Karpas-422 (cell line): ENCODE data around the gene RPL10. TPM values are rescaled to one million over a fixed set of nuclear protein-coding genes. Genes with fewer than 3 reads are reported as not detected.

Experiments
- DNase-seq: peaks from one replicate; pipeline ENCODE4 v3.0.0-alpha.2; 2015
- H2AFZ ChIP-seq: fragments of 200-600 bp; sonication (generic); 2 replicates; pipeline ENCODE4 v1.6.1; 2014; ENCODE audit warnings: antibody characterized with exemption, low read length, mixed read lengths
- H3K27ac ChIP-seq: fragments of 200-600 bp; sonication (generic); 2 replicates; pipeline ENCODE4 v1.5.1; 2014; ENCODE audit warnings: mild to moderate bottlenecking, low read length, moderate library complexity
- H3K27me3 ChIP-seq: fragments of 200-600 bp; sonication (generic); 2 replicates; pipeline ENCODE4 v1.6.1; 2014; ENCODE audit warnings: low read length, mixed read lengths
- H3K36me3 ChIP-seq: fragments of 200-600 bp; sonication (generic); 2 replicates; pipeline ENCODE4 v1.6.1; 2014; ENCODE audit warnings: low read length, mixed read lengths; ENCODE audit not compliant: insufficient read depth
- H3K4me1 ChIP-seq: fragments of 200-600 bp; sonication (generic); 2 replicates; pipeline ENCODE4 v1.6.1; 2014; ENCODE audit warnings: mild to moderate bottlenecking, low read length, mixed read lengths
- H3K4me2 ChIP-seq: fragments of 200-600 bp; sonication (generic); 2 replicates; pipeline ENCODE4 v1.6.1; 2014; ENCODE audit warnings: low read length, low read depth, mild to moderate bottlenecking; ENCODE audit not compliant: poor library complexity, severe bottlenecking
- H3K4me3 ChIP-seq: fragments of 200-600 bp; sonication (generic); 2 replicates; pipeline ENCODE4 v1.5.1; 2014; ENCODE audit warnings: mild to moderate bottlenecking, antibody characterized with exemption, low read length, mixed read lengths
- H3K79me2 ChIP-seq: fragments of 200-600 bp; sonication (generic); 2 replicates; pipeline ENCODE4 v1.6.1; 2014; ENCODE audit warnings: mild to moderate bottlenecking, low read length, mixed read lengths
- H3K9ac ChIP-seq: fragments of 200-600 bp; sonication (generic); 2 replicates; pipeline ENCODE4 v1.6.0; 2014; ENCODE audit warnings: low read length
- H3K9me2 ChIP-seq: fragments of 200-600 bp; sonication (generic), shearing (Covaris generic); replicated peaks from 2 replicates; pipeline ENCODE4 v1.6.0; 2014; ENCODE audit warnings: mild to moderate bottlenecking, low read length, moderate library complexity; ENCODE audit not compliant: insufficient read depth
- H3K9me3 ChIP-seq: fragments of 300-700, 200-600 bp; sonication (generic); 2 replicates; pipeline ENCODE4 v1.6.1; 2014; ENCODE audit warnings: low read length, mixed read lengths
- H4K20me1 ChIP-seq: fragments of 200-600 bp; sonication (generic); 2 replicates; pipeline ENCODE4 v1.6.1; 2014; ENCODE audit warnings: mild to moderate bottlenecking, antibody characterized with exemption, low read length, low read depth; ENCODE audit not compliant: insufficient read depth
- total RNA-seq: library from RNA; depleted of rRNA; stranded (reverse); fragments of >200 nt; shearing (Covaris generic); gene quantifications from 2 replicates; pipeline ENCODE4 v1.2.3, GENCODE V29; 2014; ENCODE audit warnings: low replicate concordance

Gene RPL10
- total RNA-seq, 1 experiment from 2014 or later = 4,432 TPM

GRCh38 chrX:154352466-154352865 is 45.7 kb upstream of the RPL10 start:
- Histone ChIP-seq H3K4me1 (no peaks in the 10 kb centered on the region), H3K27me3 (no peaks in the 10 kb centered on the region), H3K9me2 (no peaks in the 10 kb centered on the region), H4K20me1 (no peaks in the 10 kb centered on the region), H3K36me3 (no peaks in the 10 kb centered on the region), H3K9me3 (no peaks in the 10 kb centered on the region), H3K4me3 (no peak overlapping the region), H3K4me2 (no peak overlapping the region), H2AFZ (no peak overlapping the region), H3K79me2 (no peaks in the 10 kb centered on the region), H3K27ac (no peak overlapping the region), H3K9ac (no peak overlapping the region)
- DNase-seq = no peak

- Histone ChIP-seq H3K36me3 (no peaks in the 10 kb centered on the region), H2AFZ (no peak overlapping the region), H3K9ac (no peak overlapping the region), H3K4me1 (no peaks in the 10 kb centered on the region), H3K9me2 (no peaks in the 10 kb centered on the region), H3K9me3 (no peaks in the 10 kb centered on the region), H3K27ac (no peak overlapping the region), H3K27me3 (no peaks in the 10 kb centered on the region), H4K20me1 (no peaks in the 10 kb centered on the region), H3K79me2 (no peaks in the 10 kb centered on the region), H3K4me3 (no peak overlapping the region), H3K4me2 (no peak overlapping the region)
- DNase-seq = no peak
Observed at GRCh38 chrX:154353172-154353843, 44.9 kb upstream of the RPL10 start.

- H3K27ac ChIP-seq = no peak overlapping the region
- no peaks in the 10 kb centered on the region for H3K4me1 ChIP-seq
- H3K4me2 ChIP-seq = no peak overlapping the region
- H2AFZ ChIP-seq = no peak overlapping the region
- no peak for DNase-seq
- H3K9me3 ChIP-seq = no peaks in the 10 kb centered on the region
- H3K27me3 ChIP-seq = no peaks in the 10 kb centered on the region
- H3K9ac ChIP-seq = no peak overlapping the region
- no peaks in the 10 kb centered on the region for H3K9me2 ChIP-seq
- no peaks in the 10 kb centered on the region for H3K79me2 ChIP-seq
- H3K36me3 ChIP-seq = no peaks in the 10 kb centered on the region
- H3K4me3 ChIP-seq = no peak overlapping the region
- no peaks in the 10 kb centered on the region for H4K20me1 ChIP-seq
Observed at GRCh38 chrX:154354013-154354412, 44.2 kb upstream of the RPL10 start.

GRCh38 chrX:154354516-154354915 is 43.7 kb upstream of the RPL10 start:
- Histone ChIP-seq H3K4me2 (no peak overlapping the region), H3K9me3 (no peaks in the 10 kb centered on the region), H3K36me3 (no peaks in the 10 kb centered on the region), H3K27me3 (no peaks in the 10 kb centered on the region), H3K4me3 (no peak overlapping the region), H2AFZ (no peak overlapping the region), H4K20me1 (no peaks in the 10 kb centered on the region), H3K9ac (no peak overlapping the region), H3K4me1 (no peaks in the 10 kb centered on the region), H3K79me2 (no peaks in the 10 kb centered on the region), H3K27ac (no peak overlapping the region), H3K9me2 (no peaks in the 10 kb centered on the region)
- no peak for DNase-seq

GRCh38 chrX:154355094-154355775 is 42.9 kb upstream of the RPL10 start:
- no peak overlapping the region for H3K27ac ChIP-seq

GRCh38 chrX:154355776-154356140 is 42.4 kb upstream of the RPL10 start:
- H3K79me2 ChIP-seq = no peaks in the 10 kb centered on the region
- H4K20me1 ChIP-seq = no peaks in the 10 kb centered on the region
- no peak for DNase-seq
- no peak overlapping the region for H3K27ac ChIP-seq
- no peaks in the 10 kb centered on the region for H3K9me2 ChIP-seq
- H3K9me3 ChIP-seq = no peaks in the 10 kb centered on the region
- H3K4me3 ChIP-seq = no peak overlapping the region
- no peak overlapping the region for H3K9ac ChIP-seq
- H3K27me3 ChIP-seq = no peaks in the 10 kb centered on the region
- H3K36me3 ChIP-seq = no peaks in the 10 kb centered on the region
- no peaks in the 10 kb centered on the region for H3K4me1 ChIP-seq
- no peak overlapping the region for H3K4me2 ChIP-seq
- no peak overlapping the region for H2AFZ ChIP-seq

More at GRCh38 chrX:154355094-154355775, 42.9 kb upstream of the RPL10 start:
- H4K20me1 ChIP-seq = no peaks in the 10 kb centered on the region
- H3K79me2 ChIP-seq = no peaks in the 10 kb centered on the region
- DNase-seq = no peak
- H3K9me2 ChIP-seq = no peaks in the 10 kb centered on the region
- no peak overlapping the region for H2AFZ ChIP-seq
- H3K9ac ChIP-seq = no peak overlapping the region
- no peaks in the 10 kb centered on the region for H3K9me3 ChIP-seq
- no peaks in the 10 kb centered on the region for H3K4me1 ChIP-seq
- no peaks in the 10 kb centered on the region for H3K36me3 ChIP-seq
- H3K4me3 ChIP-seq = no peak overlapping the region
- no peaks in the 10 kb centered on the region for H3K27me3 ChIP-seq
- H3K4me2 ChIP-seq = no peak overlapping the region

GRCh38 chrX:154356596-154356995 is 41.6 kb upstream of the RPL10 start:
- Histone ChIP-seq H3K79me2 (no peaks in the 10 kb centered on the region), H3K36me3 (no peaks in the 10 kb centered on the region), H3K9ac (no peak overlapping the region), H3K27ac (no peak overlapping the region), H3K9me3 (no peaks in the 10 kb centered on the region), H3K4me2 (no peak overlapping the region), H4K20me1 (no peaks in the 10 kb centered on the region), H2AFZ (no peak overlapping the region), H3K4me1 (no peaks in the 10 kb centered on the region), H3K4me3 (no peak overlapping the region), H3K27me3 (no peaks in the 10 kb centered on the region), H3K9me2 (no peaks in the 10 kb centered on the region)
- no peak for DNase-seq

- H3K9ac ChIP-seq = no peak overlapping the region
- no peak overlapping the region for H2AFZ ChIP-seq
- no peak for DNase-seq
- H3K27me3 ChIP-seq = no peaks in the 10 kb centered on the region
- no peaks in the 10 kb centered on the region for H3K4me1 ChIP-seq
- no peaks in the 10 kb centered on the region for H4K20me1 ChIP-seq
- H3K36me3 ChIP-seq = no peaks in the 10 kb centered on the region
- H3K9me3 ChIP-seq = no peaks in the 10 kb centered on the region
- H3K9me2 ChIP-seq = no peaks in the 10 kb centered on the region
- no peaks in the 10 kb centered on the region for H3K79me2 ChIP-seq
- no peak overlapping the region for H3K4me3 ChIP-seq
- no peak overlapping the region for H3K4me2 ChIP-seq
- no peak overlapping the region for H3K27ac ChIP-seq
Observed at GRCh38 chrX:154357205-154357604, 41.0 kb upstream of the RPL10 start.
